GM21576 (cell line): Measurements from ENCODE around the gene HOXA11.

Experiments
- ATAC-seq: cut with Tn5 transposase; IDR thresholded peaks from one replicate; pipeline ENCODE4 v1.9.1; 2021; ENCODE audit warnings: mild to moderate bottlenecking, moderate library complexity; ENCODE audit not compliant: unreplicated experiment

HOXA11 gene

GRCh38 chr7:27138472-27138871 lies 46.6 kb downstream of the HOXA11 start:
- no peak for ATAC-seq

- no peak for ATAC-seq
These were observed 47.3 kb downstream of the HOXA11 start for GRCh38 chr7:27137640-27138315.

GRCh38 chr7:27134392-27134791 lies 50.6 kb downstream of the HOXA11 start:
- no peak for ATAC-seq

GRCh38 chr7:27133409-27134231 lies 51.4 kb downstream of the HOXA11 start:
- no peak for ATAC-seq

DNA sequence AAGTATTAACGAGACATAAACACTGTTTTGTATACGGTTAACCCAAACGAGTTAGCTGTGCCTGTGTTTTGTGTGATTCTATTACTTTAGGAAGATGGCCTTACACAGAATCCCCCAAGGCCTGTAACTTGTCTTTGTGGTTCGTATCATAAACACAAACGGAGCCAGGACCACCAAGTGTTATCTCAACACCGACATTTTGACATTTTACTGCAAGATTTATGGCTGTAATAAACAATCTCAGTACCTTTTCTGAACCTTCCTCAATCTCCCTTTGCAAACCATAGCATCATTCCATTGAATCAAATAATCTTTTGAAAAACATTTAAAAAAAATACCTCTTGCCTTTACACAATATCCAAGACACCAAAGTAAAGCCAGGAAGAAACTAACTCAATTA lies 52.1 kb downstream of the HOXA11 start:
- no peak for ATAC-seq

DNA sequence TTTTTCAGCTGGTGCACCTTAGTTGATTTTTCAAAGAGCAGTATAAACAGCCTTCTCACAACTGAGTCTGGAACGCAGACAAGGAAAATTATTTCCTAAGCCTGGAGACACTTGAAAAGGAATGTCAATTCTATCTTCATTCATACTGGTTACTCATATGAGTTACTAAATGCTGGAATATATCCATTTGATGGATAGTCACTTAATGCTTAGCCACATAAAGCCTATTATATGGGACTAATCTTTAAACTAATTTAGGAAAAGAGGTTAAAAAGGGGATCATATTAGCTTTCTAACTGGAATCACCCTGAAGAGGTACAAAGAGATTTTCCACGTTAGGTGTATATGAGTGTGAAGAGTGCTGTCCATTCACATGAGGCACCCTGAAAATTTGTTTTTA lies 52.8 kb downstream of the HOXA11 start:
- ATAC-seq: no peak

DNA sequence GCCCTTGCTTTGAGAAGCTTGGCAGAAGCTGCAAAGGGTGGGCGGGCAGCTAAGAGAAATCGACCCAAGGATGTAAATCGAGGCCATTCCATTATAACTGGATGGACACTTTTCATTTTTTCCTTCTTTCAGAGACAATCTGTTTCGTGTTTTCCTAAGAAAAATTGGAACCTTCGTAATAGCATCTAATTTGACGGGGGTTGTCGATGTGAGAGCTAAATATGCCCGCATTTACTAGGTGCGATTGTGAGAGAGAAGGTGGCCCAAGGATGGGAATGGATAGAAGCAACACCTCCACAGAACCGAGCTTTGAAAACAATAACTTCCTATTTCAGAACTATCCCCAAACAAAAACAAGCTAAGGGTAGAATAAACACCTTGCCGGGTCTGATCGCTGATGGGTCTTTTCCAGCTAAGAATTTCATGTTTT lies 53.6 kb downstream of the HOXA11 start:
- no peak for ATAC-seq
